ENCODE measurements around the gene ARHGAP10.
"Not testable (repeated sequence)": the region's sequence is repeated elsewhere in the genome, so short reads cannot be mapped to it uniquely, and the experiment has no call there.

ARHGAP10 gene

GRCh38 chr4:147853706-147854105, 121.8 kb downstream of the ARHGAP10 start:
- no peak for DNase-seq (ENCODE audit: low spot score)

GRCh38 chr4:147854154-147854553, 122.3 kb downstream of the ARHGAP10 start:
- no peak for DNase-seq (ENCODE audit: low spot score)

GRCh38 chr4:147855571-147856009, 123.7 kb downstream of the ARHGAP10 start:
- DNase-seq (ENCODE audit: low spot score) = no peak

- DNase-seq (ENCODE audit: low spot score) = no peak
Measured at GRCh38 chr4:147860960-147861359, 129.1 kb downstream of the ARHGAP10 start.

- DNase-seq (ENCODE audit: low spot score) = no peak
Measured at GRCh38 chr4:147862043-147862692, 130.3 kb downstream of the ARHGAP10 start.

GRCh38 chr4:147863111-147863747, 131.3 kb downstream of the ARHGAP10 start:
- DNase-seq (ENCODE audit: low spot score) = no peak

DNA sequence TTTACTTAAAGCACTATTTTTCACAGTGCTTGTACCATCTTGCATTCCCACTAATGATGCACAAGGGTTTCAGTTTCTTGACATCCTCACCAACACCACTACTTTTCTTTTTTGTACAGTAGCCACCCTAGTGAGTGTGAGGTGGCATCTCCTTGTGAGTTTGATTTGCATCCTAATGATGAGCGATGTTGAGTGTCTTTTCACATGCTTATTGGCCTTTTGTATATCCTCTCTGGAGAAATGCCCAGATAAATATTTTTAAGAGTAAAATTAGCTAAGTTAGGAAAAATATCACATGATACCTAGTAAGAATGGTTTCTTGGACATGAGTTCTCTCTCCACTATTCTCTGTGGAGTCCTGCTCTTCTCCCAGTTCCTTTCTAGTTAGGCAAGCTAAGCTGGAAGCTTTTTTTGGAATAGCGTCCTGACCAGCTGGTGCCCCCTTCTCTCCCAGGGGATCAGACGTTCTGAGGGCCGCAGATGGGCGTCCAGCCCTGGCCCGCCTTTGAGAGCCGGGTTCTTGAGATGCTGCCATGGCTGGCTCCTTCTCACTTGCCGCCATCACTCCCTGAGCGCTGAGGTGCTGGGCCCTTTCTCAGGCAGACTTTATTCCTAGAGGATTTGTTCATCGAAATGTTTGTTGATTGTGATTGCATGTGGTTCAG, 132.1 kb downstream of the ARHGAP10 start:
- no peak for DNase-seq (ENCODE audit: low spot score)

- DNase-seq (ENCODE audit: low spot score) = no peak
Measured at GRCh38 chr4:147864607-147865006, 132.7 kb downstream of the ARHGAP10 start.

- DNase-seq (ENCODE audit: low spot score) = no peak
Measured at GRCh38 chr4:147865926-147866325, 134.0 kb downstream of the ARHGAP10 start.

GRCh38 chr4:147866532-147867271, 134.8 kb downstream of the ARHGAP10 start:
- peak; percentile 41 for DNase-seq (ENCODE audit: low spot score)

- no peak for DNase-seq (ENCODE audit: low spot score)
Measured at GRCh38 chr4:147874109-147874508, 142.2 kb downstream of the ARHGAP10 start.

- no peak for DNase-seq (ENCODE audit: low spot score)
Measured at GRCh38 chr4:147877308-147877771, 145.5 kb downstream of the ARHGAP10 start.

GRCh38 chr4:147879676-147880075, 147.8 kb downstream of the ARHGAP10 start:
- no peak for DNase-seq (ENCODE audit: low spot score)

GRCh38 chr4:147880511-147880910, 148.6 kb downstream of the ARHGAP10 start:
- no peak for DNase-seq (ENCODE audit: low spot score)

- no peak for DNase-seq (ENCODE audit: low spot score)
Measured at GRCh38 chr4:147884536-147884935, 152.6 kb downstream of the ARHGAP10 start.

DNA sequence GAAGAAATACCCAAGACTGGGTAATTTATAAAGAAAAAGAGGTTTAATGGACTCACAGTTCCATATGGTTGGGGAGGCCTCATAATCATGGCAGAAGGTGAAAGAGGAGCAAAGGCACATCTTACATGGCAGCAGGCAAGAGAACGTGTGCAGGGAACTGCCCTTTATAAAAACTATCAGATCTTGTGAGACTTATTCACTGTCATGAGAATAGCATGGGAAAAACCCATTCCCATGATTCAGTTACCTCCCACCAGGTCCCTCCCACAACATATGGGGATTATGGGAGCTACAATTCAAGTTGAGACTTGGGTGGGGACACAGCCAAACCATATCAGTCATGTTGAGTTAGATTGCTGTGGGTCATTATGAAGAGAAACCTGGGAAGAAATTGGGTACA, 153.3 kb downstream of the ARHGAP10 start:
- not testable (repeated sequence) for DNase-seq (ENCODE audit: low spot score)

- DNase-seq (ENCODE audit: low spot score) = no peak
Measured at GRCh38 chr4:147891476-147892115, 159.7 kb downstream of the ARHGAP10 start.

GRCh38 chr4:147899512-147899911, 167.6 kb downstream of the ARHGAP10 start:
- no peak for DNase-seq (ENCODE audit: low spot score)

- DNase-seq (ENCODE audit: low spot score) = no peak
Measured at GRCh38 chr4:147901388-147901787, 169.5 kb downstream of the ARHGAP10 start.

DNA sequence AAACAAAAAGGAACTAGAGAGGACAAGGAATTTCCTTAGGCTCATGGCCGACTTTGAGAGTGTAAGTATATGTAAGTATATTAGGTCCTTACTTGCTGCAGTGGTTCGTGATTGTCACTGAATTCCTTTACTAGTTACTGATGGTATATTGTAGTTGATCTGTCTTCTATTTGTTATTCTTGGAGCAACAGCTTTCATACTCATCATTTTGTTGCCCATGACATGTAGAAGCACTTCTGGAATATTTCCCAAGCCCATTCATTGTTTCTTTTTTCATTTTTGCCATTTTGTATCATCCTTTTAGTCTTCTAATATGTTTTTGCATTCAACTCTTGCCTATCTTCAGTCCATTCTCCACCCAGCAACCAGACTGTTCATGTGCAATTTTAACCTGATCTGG, 170.0 kb downstream of the ARHGAP10 start:
- DNase-seq (ENCODE audit: low spot score) = no peak

- DNase-seq (ENCODE audit: low spot score) = no peak
Measured at GRCh38 chr4:147909225-147909624, 177.3 kb downstream of the ARHGAP10 start.

- no peak for DNase-seq (ENCODE audit: low spot score)
Measured at GRCh38 chr4:147910315-147910714, 178.4 kb downstream of the ARHGAP10 start.

Measured in HuH-7.5 (cell line).